Measurements from ENCODE around the gene SPAG6.
"Not testable (repeated sequence)": the region's sequence is repeated elsewhere in the genome, so short reads cannot be mapped to it uniquely, and the experiment has no call there.

The SPAG6 gene

DNA sequence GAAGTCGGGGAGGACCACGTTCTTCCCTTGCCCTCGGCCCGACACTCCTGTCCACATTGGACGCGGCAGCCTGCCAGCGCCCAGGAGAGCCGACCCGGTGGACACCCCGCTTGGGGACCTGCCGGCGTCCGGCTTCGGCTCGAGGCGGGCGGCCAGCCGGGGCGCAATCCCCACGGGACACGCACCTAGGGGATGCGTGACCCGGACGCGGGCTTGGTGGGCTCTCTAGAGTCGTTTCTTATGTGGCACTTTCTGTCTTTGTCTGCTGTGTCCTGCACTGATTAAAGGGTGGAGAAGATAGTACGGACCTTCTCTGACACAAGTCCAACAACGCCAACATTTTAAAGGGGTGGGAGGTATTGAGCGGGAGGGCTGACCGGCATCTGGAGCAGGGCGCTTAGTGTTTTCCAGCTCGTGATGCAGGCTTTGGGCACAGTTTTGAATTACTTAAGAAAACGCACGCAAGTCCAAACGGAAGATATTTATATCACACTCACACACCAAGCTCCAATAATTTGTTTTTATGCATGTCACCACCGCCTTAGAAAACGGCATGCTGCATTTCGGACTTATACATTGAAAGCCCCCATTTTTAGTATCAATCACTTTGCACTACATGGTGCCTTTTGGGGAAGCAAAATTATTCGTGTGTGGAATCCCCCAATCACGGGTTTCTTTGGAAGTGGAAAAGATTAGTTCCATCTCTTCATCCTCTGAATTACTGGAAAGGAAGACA lies 3.9 kb upstream of the SPAG6 start:
- no peak for DNase-seq (ENCODE audit: low read depth in 3 of 3, low spot score in 1 of 3)

DNA sequence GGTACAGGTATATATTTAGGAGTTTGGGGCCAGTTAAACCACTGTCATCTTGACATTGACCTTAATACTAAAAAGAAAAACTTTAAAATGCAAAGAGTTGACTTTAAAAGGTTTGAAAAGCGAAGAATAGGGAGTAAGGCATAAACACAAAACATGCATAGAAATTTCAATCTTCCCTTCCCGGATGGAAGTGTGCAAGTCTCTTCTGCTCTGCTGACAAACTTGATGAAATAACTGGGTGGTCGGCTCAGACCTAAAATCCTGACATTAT lies 3.4 kb upstream of the SPAG6 start:
- DNase-seq (ENCODE audit: low read depth in 3 of 3, low spot score in 1 of 3) = no peak

DNA sequence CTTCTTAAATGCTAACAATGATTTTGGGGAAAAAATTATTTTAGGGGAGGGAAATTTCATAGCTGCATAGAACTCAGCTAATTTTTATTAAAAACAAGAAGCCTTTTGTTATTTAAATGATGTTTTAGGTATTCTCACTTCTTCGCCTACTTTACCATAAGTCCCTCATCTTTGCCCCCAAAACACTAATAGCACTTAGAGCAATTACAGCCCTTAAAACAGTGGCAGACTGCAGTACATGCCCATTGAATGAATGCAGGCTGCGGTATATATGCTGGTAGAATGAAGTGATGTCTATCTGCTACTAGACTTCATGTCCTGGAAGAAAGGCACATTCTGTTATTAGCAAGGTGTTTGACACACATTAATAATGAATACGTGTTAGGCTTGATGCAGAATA lies 2.9 kb upstream of the SPAG6 start:
- no peak for DNase-seq (ENCODE audit: low read depth in 3 of 3, low spot score in 1 of 3)

DNA sequence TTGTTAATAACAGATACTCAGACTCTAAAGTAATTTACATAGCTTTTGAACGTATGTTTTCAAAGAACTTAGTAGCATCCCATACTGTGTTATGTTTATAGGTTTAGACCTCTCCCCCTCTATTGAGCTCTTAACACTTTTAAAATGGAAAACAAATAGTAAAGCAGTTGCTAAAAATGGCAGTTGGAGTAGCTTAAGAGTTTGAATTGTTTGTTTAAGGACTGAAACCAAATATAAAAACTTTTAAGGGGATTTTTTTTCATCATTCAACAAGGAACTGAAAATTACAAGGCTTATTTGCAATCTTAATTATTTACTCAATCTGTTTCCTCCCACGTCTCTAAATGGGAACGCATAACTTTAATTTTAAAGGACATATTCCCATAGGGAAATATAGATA lies 1.6 kb upstream of the SPAG6 start:
- no peak for DNase-seq (ENCODE audit: low read depth in 3 of 3, low spot score in 1 of 3)

DNA sequence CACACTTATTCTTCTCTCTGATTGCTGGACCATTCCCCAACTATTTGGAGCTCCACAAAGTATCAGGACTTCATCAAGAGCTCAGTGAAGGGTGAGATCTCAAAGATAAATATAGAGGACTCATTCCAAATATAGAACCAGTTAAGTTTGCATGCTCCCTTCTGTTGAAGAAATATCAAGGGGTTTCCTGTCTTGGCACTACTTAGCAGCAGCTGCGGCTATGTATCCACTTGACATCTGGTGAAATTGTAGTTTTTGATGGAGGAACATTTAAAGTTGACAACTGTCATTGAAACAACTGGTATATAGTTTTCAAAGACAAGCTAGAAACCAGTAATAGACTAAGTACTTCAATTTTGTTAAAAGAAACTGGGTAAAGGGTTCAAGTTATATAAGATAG lies 1.0 kb upstream of the SPAG6 start:
- DNase-seq (ENCODE audit: low read depth in 3 of 3, low spot score in 1 of 3) = no peak

DNA sequence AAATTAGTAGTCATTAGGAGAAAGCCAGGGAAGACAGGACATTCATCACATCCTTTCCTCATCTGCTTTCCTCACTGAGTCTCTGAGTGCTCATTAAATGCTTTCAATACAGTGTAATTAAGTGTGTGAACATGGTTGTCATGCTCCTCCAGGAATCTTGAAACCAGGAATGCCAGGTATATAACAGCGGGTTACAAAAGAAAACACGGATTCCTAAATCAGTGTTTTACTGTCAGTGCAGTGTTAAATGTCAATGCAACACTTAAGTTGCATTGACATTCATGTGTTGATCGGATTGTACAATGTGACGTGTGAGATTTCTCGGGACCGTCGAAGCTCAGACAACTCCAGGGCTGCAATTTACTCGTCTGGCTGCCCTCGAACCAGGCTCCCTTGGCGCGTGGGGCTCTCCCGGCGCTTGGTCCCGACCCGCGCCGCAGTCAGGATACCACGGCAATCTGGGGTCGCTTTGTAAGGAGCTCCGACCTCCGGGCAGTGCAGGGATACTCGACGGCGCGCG lies 455 bp upstream of the SPAG6 start:
- DNase-seq (ENCODE audit: low read depth in 3 of 3, low spot score in 1 of 3) = no peak

DNA sequence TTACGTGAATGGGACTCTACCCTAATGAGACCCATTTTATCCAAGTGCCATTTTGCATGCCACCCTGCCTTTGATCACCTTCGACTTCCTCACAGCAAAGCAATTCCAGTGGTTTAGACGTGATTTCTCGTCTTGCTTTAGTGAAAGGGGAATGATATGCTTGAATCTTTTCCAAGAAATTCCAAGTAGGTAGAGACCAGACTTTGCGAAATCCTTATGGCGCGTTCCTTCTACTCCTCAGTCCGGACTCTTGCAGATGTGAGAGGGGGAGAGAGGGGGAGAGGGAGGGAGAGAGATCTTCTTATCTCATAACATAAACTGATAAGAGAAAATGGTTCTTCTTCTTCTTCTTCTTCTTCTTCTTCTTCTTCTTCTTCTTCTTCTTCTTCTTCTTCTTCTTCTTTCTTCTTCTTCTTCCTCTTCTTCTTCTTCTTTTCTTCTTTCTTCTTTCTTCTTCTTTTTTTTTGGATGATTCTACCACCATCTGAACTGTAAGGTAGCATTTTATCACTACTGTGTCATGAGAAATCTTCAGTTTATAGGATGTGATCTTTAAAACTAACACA lies 883 bp downstream of the SPAG6 start:
- no peak for DNase-seq (ENCODE audit: low read depth in 3 of 3, low spot score in 1 of 3)

DNA sequence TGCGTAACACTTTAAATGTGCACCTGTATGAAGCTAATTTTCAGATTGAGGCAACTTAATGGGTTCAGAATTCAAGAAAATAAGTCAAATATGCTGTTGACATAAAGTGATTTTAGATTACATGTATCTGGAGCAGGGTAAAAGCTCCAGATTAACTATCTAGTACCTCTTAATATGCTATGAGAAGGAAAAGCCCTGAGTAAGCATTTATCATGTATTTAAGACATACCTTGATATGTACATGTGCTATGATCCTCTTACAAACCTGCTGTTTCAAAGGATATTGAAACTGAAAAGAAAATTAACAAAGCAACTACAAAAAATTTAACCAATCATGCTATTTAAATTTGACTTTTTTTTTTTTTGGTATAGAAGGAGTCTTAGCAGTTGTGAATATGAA lies 4.5 kb downstream of the SPAG6 start:
- DNase-seq (ENCODE audit: low read depth in 3 of 3, low spot score in 1 of 3) = no peak

DNA sequence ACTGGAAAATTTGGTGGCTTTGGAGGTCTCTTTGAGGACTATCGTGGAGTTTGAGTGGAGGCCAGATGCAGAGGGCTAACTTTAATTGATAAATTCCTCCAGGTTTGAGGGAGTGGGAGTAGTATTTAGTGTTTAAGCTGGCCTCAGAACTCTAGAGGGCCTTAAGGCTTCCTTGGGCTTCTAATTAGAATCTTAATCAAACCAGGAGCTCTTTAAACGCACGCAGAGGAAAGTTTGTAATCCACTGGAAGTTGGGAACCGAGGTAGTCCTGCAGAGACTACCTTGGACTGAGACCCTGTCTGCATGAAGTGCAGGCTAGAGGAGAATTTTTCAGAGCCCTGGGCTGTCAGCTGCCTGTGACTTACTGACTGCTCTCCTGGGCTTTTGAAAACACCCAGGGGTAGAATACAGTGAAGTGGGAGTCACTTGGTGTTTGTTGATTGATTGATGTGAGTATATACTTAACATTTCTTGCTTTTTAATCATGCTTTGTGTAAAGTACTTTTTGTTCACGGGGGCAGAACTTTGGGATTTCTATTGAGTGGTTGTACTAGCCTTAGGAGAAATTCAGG lies 5.9 kb downstream of the SPAG6 start:
- DNase-seq (ENCODE audit: low read depth in 3 of 3, low spot score in 1 of 3) = no peak

DNA sequence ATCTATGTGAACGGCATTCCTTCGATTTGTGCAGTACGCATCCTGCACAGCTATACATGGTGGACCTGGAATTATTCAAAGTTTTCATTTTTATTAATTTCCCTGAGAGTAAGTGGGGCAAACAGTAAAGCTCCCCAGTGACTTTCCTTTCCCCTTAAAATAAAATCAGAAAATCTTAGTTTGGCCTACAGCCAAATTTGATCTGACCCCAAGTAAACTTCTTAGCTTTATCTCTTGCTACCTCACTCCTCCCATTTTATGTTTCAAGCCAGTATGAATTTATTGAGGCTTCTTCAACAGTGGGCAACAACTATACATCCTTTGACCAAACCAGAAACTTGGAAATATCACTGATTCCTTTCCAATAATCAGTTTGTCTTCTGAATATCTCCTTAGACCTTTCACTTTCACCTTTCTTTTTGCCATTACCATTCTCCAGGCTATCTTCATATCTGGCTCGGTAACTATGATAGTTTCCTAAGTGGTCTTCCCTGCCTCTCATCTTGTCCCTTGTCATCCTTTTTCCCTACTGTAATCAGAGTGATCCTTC lies 11.1 kb downstream of the SPAG6 start:
- DNase-seq (ENCODE audit: low read depth in 3 of 3, low spot score in 1 of 3) = no peak

DNA sequence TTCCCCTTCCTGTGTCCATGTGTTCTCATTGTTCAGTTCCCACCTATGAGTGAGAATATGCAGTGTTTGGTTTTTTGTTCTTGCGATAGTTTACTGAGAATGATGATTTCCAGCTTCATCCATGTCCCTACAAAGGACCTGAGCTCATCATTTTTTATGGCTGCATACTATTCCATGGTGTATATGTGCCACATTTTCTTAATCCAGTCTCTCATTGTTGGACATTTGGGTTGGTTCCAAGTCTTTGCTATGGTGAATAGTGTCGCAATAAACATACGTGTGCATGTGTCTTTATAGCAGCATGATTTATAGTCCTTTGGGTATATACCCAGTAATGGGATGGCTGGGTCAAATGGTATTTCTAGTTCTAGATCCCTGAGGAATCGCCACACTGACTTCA lies 12.5 kb downstream of the SPAG6 start:
- DNase-seq (ENCODE audit: low read depth in 3 of 3, low spot score in 1 of 3) = not testable (repeated sequence)

DNA sequence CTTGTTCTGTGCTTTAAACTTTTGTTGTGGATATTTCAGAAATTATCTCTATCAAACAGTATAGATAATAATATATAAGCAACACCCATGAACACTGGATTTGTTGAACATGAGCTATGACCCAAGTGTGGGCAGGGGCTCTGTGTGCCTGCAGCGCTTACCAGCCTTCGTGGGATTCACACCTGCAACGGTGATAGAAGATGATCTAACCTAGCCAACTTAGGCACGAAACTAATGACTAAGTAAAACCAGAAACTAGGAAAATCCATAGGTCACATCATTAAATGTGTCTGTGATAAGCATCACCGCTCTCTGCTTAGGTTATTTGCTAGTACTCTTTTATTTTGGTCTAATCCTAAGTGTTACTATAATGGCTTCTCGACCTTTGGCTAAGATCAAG lies 18.0 kb downstream of the SPAG6 start:
- no peak for DNase-seq (ENCODE audit: low read depth in 3 of 3, low spot score in 1 of 3)

DNA sequence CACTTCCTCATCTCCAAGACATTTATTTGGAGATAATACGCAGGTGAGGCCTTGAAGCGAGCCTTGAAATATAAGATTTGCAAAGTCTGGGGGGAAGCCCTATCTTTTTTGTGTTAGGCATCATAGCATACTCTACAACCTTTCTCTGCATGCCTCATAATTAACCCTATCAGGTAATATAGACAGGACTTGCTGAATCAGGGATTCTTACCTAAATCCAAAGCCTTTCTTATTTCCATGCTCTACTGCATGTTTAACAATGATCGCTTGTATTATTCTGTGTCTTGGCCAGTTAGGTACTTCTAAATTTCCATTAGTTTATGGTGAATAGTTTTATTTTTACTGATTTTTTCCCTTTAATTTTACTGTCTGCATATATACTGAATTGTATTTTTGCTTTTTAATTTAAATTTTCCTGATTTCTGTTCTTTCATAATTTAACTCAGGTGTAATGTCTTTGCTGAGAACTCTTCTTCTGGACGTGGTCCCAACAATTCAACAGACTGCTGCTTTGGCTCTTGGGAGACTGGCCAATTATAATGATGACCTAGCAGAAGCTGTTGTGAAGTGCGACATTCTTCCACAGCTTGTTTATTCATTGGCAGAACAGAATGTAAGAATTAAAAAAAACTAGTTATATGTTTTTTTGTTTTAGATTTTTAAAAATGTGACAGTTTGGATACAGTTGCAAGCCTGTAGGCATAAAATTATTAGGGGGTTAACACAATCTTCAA lies 19.3 kb downstream of the SPAG6 start:
- DNase-seq (ENCODE audit: low read depth in 3 of 3, low spot score in 1 of 3) = no peak

DNA sequence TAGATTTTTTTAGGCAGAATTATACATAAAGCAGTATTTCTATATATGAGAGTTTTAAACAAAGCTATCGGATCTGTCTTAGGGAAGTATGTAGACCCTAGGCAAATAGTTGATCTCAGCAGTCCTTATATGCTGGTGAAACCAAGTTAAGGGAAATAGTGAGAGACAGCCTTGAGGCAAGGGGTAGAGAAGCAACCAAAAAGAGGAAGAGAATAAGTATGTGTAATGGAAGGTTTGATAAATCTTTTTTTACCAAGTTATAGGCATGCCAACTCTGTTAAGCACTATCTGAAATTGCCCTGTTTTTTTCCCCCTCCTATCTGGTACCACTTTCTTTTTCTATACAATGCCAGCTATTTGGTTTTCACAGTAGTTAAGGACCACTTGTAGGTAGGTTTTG lies 19.9 kb downstream of the SPAG6 start:
- no peak for DNase-seq (ENCODE audit: low read depth in 3 of 3, low spot score in 1 of 3)

DNA sequence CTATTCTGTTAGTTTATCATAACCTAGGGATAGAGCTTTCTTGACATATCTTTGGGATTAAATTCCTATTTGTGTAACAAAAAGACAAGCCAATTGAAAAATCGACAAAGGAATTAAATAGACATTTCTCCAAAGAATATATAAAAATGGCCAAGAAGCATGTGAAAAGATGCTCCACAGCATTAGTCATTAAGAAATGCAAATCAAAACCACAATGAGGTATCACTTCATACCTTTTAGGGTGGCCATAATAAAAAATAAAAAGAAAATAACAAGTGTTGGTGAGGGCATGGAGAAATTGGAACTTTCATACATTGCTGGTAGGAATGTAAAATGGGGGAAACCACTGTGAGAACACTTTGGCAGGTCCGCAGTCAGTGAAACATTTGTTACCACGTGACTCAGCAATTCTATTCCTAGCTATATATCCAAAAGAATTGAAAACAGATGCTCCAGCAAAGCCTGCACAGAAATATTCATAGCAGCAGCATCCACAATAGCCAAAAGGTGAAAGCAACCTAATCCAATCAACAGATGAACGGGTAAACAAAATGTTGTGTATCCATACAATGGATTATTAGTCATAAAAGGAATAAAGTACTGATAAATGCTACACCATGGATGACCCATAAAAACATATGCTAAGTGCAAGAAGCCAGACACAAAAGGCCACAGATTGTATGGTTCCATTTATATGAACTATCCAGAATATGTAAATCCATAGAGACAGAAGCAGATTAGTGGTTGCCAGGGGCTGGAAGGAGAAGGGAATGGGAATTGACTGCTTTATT lies 20.5 kb downstream of the SPAG6 start:
- no peak for DNase-seq (ENCODE audit: low read depth in 3 of 3, low spot score in 1 of 3)

DNA sequence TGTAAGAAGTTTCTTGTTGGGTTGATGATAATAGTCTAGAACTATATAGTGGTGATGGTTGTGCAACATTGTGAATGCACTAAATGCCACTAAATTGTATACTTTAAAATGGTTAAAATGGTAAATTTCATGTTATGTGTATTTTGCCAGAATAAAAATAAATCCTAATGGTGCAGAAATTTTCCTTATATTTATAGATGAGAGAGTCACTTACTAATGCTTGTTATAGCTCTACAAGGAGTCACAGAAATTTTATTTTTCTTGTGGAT lies 21.1 kb downstream of the SPAG6 start:
- no peak for DNase-seq (ENCODE audit: low read depth in 3 of 3, low spot score in 1 of 3)

DNA sequence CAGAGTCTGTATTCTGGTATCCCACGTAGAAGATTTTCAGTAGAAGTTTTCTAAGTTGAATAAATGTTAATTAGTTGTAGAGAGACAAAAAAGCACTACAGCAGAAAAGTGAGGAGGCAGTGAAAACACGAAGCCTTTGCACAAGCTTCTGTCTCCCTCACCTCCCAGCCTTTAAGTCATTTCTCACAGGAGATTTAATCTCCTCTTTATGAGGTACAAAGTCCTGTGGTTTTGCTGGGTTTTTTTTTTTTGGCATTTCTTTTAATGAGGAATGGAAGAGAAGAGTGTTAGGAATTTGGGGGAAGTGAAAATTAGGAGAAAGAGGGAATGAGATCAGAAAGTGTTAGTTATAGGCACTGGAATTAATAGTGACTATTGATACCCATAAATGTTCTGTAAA lies 21.5 kb downstream of the SPAG6 start:
- no peak for DNase-seq (ENCODE audit: low read depth in 3 of 3, low spot score in 1 of 3)

DNA sequence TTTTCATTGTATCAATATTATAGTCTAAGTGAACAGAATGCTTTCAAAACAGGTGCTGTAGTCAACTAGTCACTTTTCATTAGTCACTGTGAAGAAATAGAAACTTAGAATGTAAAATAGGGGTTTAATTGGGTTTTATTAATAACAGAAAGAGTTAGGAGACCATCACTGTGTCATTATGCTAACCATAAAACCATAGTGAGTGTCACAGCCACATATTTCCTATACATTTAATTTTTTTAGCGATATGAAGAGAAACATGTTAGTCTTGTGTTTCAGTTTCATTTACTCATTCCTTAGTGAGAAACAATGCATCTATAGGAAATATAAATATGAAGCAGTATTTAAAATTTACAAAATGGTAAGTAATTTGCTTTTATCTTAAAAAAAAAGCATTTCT lies 22.2 kb downstream of the SPAG6 start:
- DNase-seq (ENCODE audit: low read depth in 3 of 3, low spot score in 1 of 3) = no peak

DNA sequence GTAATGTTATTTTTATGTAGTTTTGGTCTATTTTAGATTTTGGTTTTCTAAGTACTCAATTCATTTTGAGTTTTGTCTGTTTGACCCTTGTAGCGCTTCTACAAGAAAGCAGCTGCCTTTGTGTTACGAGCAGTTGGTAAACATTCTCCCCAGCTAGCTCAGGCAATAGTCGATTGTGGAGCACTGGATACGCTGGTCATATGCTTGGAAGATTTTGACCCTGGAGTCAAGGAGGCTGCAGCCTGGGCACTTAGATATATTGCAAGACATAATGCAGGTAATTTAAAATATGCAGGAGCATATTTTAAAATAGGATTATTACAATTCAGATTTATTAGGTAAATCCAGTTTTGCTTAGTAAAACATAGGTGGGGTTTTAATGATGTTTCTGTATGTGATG lies 23.1 kb downstream of the SPAG6 start:
- no peak for DNase-seq (ENCODE audit: low read depth in 3 of 3, low spot score in 1 of 3)

DNA sequence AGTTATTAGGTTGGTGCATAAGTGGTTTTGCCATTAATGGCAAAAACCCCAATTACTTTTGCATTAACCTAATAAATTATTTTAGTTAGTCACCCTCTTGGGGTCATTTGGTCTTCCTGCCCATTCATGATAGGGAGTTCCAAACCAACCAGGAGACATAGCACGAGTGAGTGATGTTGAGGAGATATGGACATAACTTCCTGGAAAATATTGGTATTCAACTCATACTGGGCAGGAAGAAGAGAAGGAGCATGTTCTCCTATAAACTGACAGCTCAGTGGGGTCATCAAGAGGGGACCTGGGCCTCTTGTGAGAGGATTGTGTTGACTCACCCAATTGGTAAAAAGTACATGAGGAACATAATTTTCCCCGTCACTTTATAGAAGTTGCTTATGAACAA lies 23.7 kb downstream of the SPAG6 start:
- DNase-seq (ENCODE audit: low read depth in 3 of 3, low spot score in 1 of 3) = no peak

DNA sequence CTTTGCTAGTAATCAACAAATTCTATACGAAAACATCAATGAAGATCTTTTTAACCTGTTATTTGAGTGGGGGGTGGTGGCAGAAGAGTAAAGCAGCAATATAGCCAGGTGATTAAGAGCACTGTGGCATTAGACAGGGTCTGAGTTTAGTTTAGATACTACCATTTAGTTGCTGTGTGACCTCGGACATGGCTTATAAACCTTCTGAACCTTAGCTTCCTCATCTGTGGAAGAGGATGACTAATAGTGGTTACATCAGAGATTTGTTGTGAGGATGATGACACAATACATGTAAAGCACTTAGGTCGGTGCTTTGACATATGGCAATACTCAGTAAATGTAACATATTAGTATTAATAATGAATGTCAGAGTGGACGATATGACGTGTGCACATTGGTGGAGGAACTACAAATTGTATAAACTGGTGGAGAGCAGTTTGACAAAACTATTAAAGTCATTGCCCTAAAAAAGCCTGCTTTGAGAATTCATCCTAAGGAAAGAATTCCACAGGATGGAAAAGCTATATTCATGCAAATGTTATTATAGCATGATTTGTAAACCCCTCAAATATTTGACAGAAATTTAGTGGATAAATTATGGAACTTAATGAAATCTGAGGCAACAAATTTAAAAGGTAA lies 24.3 kb downstream of the SPAG6 start:
- no peak for DNase-seq (ENCODE audit: low read depth in 3 of 3, low spot score in 1 of 3)
